UCSD-AML1 (cell line): ENCODE data around the gene SLC1A2.

ENCODE experiments used
- DNase-seq: peaks from one replicate; lab custom pipeline; 2025; ENCODE audit not compliant: unreplicated experiment; lab: John Stamatoyannopoulos, UW

Gene SLC1A2

GRCh38 chr11:35377262-35377661 lies 42.1 kb downstream of the SLC1A2 start:
- DNase-seq, result no peak

GRCh38 chr11:35376613-35377012 lies 42.7 kb downstream of the SLC1A2 start:
- no peak for DNase-seq

DNA sequence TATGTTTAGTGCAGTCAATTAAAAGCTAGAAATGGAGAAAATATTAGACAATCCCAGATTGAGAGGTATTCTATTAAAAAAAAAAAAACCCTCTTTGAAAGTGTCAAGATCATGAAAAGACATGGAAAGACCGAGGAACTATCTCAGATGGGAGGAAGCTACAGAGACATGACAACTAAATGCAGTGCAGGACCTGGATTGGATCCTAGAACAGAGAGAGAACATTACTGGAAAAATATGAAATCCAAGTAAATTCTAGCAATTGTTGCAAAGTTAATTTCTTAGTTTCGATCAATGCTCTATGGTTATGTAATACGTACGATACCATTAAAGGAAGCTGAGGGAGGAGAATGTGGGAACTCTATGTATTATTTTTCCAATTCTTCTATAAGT lies 43.2 kb downstream of the SLC1A2 start:
- DNase-seq, result no peak

- DNase-seq, result no peak
Measured at GRCh38 chr11:35375332-35376117, 43.8 kb downstream of the SLC1A2 start.

GRCh38 chr11:35373284-35373933 lies 45.9 kb downstream of the SLC1A2 start:
- DNase-seq, result no peak

DNA sequence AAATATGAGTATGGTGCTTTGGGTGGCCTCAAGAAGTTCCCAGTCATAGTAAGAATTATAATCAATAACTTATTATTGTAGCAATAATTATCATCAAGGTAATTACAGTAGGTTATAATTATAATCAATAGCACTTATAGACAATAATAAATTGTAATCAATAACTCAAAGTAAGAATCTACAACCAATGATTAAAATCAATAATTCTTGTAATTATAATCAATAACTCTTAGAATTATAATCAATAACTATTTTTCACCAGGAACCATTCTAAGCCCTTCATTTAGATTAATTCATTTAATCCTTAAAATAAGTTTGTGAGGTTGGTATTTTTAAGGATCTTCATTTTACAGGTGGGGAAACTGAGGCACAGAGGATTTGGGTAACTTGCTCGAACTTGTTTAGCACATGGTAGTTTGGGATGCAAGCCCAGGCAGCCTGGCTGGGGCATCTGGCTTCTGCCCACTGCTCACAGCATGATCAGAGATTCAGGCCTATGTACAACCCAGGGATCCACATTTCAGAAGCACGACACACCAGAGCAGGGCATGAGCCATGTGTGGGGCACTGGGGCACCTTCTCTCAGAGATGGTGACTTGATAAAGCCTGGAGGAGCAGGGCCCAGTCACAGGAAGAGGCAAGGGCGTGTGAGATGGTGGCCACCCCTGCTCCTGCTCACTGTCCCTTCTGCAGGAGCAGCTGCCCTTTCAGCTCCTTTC lies 46.6 kb downstream of the SLC1A2 start:
- no peak for DNase-seq

DNA sequence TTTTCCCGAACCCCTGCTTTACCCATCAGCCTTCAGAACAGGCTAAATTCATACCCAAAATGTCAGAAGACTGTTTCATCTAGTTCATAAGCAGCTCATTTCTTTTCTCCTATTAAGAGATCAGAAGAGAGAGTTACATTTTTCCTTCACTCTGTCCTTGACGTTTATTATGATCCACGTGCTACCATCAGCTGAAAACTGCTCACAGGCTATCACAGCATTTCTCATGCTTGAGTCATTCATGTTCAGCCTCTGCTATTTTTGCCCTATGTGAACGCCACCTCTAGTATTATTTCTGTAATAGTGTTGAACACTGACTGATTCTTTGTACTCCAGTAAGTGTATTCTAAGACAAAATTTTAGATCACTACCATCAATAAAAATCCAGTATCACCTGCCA lies 51.9 kb downstream of the SLC1A2 start:
- no peak for DNase-seq

GRCh38 chr11:35366798-35367197 lies 52.6 kb downstream of the SLC1A2 start:
- DNase-seq, result no peak

- DNase-seq, result no peak
Measured at GRCh38 chr11:35365961-35366360, 53.4 kb downstream of the SLC1A2 start.

DNA sequence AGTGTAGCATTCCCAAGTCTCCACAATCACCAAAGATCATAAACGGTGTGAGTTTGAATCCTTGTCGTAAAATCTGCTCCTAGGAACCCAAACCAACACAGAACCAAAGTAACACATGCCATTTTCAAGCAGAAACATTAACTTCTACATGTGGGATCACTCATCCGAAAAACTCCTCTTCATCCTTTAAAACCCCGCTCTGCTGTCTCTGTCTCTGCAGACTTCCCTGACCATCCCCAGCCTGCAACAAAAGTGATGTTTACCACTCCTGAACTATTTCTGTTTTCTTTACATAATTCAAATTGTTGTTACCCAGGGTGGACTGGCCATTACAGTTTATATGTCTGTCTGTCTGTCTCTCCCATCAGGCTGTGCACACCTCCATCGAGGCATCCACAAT lies 54.0 kb downstream of the SLC1A2 start:
- no peak for DNase-seq

- DNase-seq, result no peak
Measured at GRCh38 chr11:35363854-35364780, 55.2 kb downstream of the SLC1A2 start.

- no peak for DNase-seq
Measured at GRCh38 chr11:35363246-35363801, 56.0 kb downstream of the SLC1A2 start.

GRCh38 chr11:35362521-35362980 lies 56.8 kb downstream of the SLC1A2 start:
- DNase-seq, result no peak

DNA sequence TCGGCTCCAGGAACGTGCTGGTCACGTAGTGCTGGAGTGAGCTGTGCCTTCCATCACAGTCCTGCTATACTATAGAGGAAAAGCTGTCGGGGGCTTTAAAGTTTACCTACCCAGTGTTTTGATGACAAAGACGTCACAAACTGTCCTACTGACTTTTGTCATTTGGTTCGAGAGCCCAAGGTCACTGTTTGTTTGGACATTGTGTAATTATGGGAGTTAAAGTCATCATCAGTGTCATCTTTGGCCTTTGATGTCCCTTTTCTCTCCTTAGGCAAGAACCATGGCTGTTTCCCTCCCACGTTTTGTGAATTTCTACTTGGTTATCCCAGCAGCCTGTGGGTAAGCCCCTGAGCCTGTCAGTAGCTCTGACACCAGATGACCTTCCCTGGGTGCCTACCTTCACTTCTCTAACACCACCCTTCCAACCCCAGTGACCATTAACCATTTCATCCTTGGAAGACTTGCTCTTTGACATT lies 59.3 kb downstream of the SLC1A2 start:
- DNase-seq, result no peak

DNA sequence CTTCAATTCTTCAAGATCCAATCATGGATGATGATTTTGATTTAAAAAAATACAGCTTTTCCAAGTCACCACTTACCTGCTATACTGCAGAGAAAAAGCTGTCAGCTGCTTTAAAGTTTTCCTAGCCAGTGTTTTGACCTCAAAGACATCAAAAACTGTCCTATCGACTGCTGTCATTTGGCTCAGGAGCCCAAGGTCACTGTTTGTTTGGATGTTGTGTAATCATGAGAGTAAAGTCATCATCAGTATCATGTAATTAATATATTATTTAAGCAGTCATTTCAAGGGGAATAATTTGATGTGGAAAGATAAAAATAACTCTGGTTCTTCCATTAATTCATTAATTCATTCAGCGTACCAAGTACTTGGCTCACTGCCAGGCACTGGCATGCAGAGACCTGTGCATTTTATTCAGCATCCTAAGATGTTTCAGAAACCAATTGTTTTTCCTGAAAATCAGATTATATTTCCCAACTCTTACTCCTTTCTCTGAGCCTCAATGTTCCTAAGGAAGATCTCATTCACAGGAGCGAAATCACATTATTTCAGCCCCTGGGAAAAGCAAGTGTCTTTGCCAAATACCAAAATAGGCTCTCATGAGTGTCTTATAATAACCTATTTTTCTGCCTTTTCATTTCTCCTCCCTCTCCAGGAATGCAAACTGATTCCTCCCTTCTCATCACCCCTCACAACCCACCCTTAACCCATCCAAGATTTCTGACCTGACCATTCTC lies 59.9 kb downstream of the SLC1A2 start:
- DNase-seq, result no peak

GRCh38 chr11:35358391-35358790 lies 61.0 kb downstream of the SLC1A2 start:
- DNase-seq, result no peak

DNA sequence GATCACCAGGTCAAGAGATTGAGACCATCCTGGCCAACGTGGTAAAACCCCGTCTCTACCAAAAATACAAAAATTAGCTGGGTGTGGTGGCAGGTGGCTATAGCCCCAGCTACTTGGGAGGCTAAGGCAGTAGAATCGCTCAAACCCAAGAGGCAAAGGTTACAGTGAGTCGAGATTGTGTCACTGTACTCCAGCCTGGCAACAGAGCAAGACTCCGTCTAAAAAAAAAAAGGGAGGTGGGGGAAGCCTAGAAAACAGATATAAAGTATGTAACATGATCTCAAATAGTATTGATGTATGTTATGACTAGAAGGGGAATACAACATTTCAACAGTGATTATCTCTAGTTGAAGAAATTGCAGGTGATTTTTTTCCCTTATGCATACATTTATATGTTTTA lies 61.4 kb downstream of the SLC1A2 start:
- DNase-seq, result no peak

- DNase-seq, result no peak
Measured at GRCh38 chr11:35355102-35355749, 64.1 kb downstream of the SLC1A2 start.

- DNase-seq, result no peak
Measured at GRCh38 chr11:35354644-35355043, 64.7 kb downstream of the SLC1A2 start.
